ENCODE data around the gene OBI1.

GRCh38 chr13:78598966-78599644 lies 59.9 kb downstream of the OBI1 start:
- TF ChIP-seq CTCF (IDR thresholded peaks at IDR 0.05; ENCODE audit: low read depth, low read length, poor library complexity, severe bottlenecking): no peak
- TF ChIP-seq EZH2phosphoT487 (IDR thresholded peaks at IDR 0.05; ENCODE audit: borderline replicate concordance, low read length): no peak

Measured in DOHH2 (cell line).